Cardiac septum (tissue), 1 donor: ENCODE data around the gene PRKG1. TPM values are rescaled to one million over a fixed set of nuclear protein-coding genes. Genes with fewer than 3 reads are reported as not detected.
"Not testable (repeated sequence)": the region's sequence is repeated elsewhere in the genome, so short reads cannot be mapped to it uniquely, and the experiment has no call there.

ENCODE experiments used
- DNase-seq: peaks from one replicate; pipeline ENCODE4 v3.0.0-alpha.2; 2020; ENCODE audit warnings: low spot score
- intact Hi-C: fragments of 100-400 bp; cut with DNase I; formaldehyde crosslinking; loops from one replicate; pipeline ENCODE4 v1.14.0; 2022
- total RNA-seq: library from RNA; stranded (reverse); fragmentation: NEBNext Ultra II Directional; extraction: Animal tissue kit (Norgen Biotek cat#: 25700); gene quantifications from one replicate; pipeline ENCODE4 v1.2.1, GENCODE V29; 2021
- donor health status: DM: no; HTN: no; CAD: no.

Gene PRKG1
- total RNA-seq, 1 donor from 2014 or later, result 35.6 TPM

DNA sequence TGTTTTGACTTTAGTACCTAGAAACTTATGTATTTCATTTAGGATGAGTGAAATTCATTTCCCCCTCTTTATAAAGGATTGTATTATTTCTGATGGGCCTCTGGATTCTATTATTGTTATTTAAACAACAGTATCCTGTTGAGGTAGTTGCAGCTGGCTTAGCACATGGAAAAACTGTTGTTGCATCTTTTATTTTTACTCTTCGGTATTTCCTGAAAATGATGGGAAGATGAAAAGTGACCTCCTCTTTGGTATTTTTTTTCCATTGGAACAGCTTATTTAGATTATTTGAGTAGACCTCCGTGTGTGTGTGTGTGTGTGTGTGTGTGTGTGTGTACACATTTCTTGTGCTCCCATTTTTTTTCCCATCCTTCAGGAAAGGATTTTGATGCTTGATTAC, 129.8 kb downstream of the PRKG1 start:
- intact Hi-C loops, result no loop called here
- no peak for DNase-seq

GRCh38 chr10:51204701-51205100, 130.4 kb downstream of the PRKG1 start:
- intact Hi-C loops, result no loop called here
- DNase-seq, result no peak

DNA sequence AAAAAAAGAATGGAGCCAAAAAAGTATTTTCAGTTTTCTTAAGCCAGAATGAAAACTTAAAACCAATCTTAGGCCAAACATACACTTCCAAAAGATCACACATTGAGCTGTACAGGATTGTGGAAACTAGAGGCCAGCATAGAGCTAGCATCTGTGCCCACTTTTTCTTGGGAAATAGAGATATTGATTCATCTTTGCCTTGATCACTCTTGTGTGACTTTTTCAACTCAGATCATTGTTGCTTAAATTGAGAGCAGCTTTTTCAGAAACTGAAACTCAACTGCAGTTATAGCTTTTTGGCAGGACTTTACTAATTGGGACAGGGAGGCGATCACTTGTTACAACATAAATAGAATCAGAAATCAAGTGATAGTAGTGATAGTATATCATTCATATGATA, 132.2 kb downstream of the PRKG1 start:
- no peak for DNase-seq
- intact Hi-C loops, result no loop called here

- intact Hi-C loops, DNase-seq: not testable (repeated sequence)
Observed at GRCh38 chr10:51212937-51213336, 138.7 kb downstream of the PRKG1 start.

- intact Hi-C loops, result no loop called here
- DNase-seq, result no peak
Observed at GRCh38 chr10:51214207-51215196, 140.2 kb downstream of the PRKG1 start.

DNA sequence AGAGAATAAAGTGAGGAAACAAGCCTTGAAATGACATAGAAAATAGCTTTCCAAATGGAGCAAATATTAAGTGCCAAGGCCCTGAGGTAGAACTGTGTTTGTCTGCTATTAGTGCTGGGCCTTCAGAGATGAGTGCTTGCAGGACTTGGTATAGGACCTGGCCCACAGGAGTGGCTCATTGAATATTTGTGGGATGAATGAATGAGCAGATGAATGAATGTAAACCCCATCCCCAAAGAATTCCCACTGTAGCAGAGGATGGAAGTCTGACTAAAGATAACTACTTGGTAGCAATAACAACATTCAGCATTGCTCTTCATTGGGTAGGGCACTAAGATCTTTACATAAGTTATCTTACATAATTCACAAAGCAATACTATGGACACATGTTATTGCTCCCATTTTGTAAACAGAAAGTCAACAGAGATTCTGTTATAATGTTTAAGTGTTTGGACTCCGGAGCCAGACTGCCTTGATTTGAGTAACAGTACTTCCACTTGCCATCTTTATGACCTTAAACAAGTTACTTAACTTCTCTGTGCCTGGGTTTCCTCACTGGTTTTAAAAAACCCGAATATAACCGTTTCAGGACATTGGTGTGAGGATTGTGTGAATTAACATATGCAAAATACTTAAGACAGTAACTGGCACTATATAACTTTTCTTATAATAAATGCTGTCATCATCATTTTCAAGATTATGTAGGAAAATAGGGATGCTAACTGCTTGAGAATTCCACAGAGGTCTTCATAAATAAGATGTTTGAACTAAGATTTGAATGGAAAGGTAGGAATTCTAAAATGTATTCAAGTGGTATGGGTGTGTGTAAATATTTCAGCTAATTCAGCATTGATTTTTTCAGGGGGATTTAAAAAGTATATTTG, 141.9 kb downstream of the PRKG1 start:
- intact Hi-C loops, result no loop called here
- no peak for DNase-seq

DNA sequence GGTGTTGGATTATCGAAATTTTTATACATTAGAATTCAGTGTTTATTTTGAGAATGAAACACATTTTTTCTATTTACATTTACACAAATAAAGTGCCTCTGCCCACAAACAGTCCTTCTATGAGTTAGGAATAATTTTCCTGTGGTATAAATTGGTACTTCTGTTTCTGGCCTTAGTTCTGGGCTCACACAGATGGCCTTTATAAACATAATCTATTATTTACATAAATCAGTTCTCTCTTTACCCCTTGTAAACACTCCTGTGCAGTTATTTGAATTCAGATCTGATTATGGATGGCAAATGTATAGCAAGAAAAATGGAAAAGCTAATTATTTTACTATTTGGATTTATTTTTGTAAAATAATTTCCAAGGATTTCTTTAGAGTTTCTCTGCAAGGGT, 143.2 kb downstream of the PRKG1 start:
- no peak for DNase-seq
- intact Hi-C loops, result no loop called here

DNA sequence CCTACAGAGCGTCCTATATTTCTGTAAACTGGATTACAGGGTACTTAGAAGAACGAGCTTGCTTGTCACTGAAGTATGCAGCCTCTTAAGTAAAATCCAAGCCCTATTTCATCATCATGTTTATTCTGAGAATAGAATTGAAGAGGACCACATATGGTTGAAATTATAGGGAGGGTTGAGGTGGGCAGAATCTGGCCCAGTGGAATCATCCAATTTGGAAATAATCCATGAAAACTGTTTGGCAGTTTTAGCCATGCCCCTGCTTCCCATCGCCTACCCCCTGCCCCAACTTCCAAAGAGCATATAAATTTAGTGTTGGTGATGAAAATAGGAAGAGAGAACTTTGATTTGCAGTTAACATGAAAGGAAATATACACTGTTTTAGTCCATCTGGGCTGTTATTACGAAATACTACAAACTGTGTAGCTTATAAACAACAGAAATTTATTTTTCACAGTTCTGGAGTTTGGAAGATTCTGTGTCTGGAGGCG, 150.4 kb downstream of the PRKG1 start:
- no peak for DNase-seq
- intact Hi-C loops, result no loop called here

- intact Hi-C loops, result no loop called here
- DNase-seq, result no peak
Observed at GRCh38 chr10:51227897-51228713, 153.8 kb downstream of the PRKG1 start.

DNA sequence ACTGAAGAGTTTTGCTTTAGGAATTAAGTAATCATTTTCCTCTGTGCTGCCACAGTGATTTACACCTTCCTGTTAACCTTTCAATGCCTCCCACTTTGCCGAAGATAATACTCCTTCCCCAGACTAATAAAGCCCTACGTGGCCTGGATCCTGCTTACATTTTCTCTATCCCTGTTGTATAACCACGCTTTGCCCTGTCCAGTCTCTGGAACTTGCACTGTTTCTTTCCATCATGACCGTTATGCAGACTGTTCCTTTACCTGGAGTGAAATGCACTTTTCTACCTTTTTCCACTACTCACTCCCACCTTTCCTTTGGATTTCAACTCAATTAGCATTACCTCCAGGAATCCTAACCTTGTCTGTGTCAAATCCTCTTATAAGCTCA, 154.4 kb downstream of the PRKG1 start:
- no peak for DNase-seq
- intact Hi-C loops, result no loop called here

DNA sequence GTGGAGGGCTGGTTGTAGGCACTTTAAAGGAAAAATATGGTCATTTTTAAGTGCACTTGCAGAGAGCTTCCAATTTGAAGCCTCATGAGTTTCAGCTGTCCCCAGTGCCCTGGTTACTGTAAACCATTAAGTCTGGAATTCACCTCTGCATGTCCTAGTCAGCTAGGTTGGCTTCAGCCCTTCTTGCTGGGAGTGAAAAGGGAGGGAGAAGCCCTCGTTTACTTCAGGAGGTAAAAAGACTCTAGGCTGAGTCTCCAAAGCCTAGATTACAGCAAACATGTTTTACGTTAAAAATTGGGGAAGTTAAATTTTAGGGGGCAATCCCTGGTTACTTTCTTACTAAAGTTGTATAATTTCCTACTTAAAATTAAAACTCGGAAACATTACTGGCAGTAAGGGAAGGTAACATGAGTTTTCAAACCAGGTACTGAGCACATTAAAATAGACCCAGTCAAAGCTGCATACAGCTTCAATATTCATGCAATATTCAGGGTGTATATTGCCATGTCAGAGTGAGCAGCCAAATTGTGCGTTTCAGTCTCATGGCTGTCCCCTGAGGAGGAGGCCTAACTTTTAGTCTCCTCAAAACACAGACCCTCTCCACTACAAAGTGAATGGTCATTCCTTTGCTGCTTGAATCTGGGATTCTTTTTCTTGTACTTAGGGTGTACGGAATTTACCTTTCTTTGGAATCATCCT, 156.7 kb downstream of the PRKG1 start:
- intact Hi-C loops, result no loop called here
- no peak for DNase-seq

DNA sequence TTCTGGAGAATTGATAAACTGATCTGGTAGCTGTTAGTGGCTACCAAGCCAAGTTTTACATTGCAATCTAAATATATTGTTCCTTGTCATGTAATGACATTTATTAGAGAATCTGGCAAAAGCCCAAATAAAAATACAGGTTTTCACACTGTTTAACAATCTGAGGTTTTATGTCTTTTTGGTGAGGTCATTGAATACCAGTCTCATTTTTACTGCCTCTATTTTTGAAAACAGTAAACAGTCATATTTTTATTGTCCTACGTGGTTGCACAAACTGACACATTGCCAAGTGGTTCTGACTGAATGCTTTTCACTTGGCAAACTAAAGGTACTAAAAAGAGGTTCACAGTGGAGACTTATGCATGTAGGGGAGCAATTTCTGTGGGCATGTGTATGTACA, 157.5 kb downstream of the PRKG1 start:
- intact Hi-C loops, result no loop called here
- DNase-seq, result no peak

DNA sequence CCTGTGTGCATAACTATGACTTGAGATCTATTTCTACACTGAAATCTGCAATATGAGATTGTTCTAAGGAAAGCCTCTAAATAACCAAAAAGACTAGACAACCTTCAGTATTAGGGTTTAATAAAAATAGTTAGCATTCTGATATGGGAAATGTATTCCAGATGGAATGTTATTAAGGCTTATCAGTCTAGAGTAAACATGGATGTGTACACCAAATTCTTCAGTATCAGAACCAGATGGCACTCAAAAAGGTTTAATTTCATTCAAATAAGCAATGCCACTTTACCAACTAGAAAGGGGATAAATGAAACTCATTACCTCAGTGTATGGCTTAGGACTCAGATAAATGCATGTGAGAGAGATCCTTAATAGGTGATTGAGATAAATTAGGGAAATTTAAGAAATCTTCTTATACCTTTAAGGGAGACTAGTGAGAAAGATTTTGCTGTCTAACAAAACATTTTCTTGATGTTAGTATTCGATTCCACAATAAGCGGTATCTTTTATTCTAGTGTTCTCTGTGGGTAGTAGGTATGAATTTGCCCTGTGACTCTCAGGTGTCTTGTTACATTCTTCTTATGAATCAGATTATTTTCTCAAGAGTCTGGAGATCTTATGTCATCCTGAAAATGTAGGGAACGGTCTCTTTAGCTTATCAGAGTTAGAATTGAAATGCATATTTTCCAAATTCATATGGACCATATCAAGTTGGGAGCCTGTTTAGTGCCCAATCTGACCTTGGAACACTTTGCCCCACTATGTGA, 159.2 kb downstream of the PRKG1 start:
- intact Hi-C loops, result no loop called here
- DNase-seq, result no peak

DNA sequence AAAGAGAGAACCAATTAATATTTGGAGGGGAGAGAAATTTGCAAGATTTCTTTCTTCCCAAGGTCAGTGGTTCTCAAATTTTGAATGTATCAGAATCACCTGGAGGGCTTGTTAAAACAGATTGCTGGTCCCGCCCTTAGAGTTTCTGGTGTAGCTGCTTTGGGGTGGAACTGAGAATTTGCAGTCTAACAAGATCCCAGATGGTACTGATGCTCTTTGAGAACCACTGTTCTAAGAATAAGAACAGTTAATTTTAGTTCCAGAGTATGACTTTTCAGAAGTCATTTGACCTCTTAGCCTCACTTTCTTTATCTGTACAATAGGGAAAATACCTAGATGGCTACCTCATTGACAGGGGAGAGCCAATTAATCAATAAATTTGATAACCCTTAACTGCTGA, 161.6 kb downstream of the PRKG1 start:
- intact Hi-C loops, result no loop called here
- no peak for DNase-seq

DNA sequence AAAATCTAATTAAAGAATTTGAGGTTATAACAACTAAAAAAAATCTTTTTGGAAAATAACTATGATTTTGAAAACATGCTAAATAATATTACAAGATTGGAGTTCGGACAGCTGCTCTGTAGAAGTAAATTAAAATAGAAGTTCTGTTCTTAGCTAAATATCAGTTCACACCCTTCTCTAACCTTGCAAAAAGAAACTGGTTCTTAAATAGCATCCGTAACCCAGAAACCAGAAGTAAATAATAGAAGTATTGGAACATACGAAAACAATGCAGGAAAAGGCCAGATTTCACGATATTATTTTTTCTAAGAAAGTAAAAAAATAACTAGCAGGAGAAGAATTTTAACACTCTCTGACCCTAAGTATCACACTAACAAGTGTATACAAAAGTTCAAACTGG, 164.7 kb downstream of the PRKG1 start:
- no peak for DNase-seq
- intact Hi-C loops, result no loop called here

DNA sequence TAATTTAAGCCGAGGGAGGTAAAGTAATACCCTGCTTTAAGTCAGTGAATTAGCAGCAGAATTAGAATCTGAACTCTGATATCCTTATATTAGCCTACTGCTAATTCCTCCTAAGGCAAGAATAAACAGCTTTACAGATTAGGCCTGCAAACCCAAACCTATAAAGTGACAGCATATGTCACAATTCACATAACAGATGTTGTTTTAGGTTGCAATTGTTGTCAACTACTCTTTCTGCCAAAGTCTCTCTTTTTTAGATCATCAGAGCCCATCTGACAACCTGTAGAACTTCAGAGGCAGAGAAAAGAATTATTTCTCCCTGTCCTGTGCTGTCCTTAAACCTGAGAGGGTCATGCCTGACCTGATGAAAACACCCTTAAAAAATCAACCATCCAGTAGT, 167.2 kb downstream of the PRKG1 start:
- DNase-seq, result no peak
- intact Hi-C loops, result loop anchor here (10.0 kb wide), 1 partner anchor 167 kb away; the partner anchor contains the start of gene PRKG1

DNA sequence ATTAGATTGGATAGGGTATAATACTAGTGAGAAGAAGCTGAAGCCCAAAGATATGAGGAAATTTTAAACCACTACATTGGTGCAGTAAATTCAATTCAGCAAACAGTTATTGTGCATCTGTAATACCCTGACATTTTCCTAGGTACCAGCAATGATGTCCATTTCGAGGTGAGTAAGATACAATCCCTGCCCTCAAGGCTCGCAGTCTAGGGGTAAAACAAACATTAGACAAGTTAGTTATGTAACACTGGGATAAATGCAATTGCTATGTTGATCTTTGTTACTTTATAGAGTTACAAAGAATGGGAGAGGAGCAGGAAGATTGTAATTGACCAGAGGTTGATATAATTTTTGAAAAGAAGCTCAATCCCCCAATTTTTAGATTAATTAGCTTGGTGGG, 168.1 kb downstream of the PRKG1 start:
- no peak for DNase-seq
- intact Hi-C loops, result loop anchor here (10.0 kb wide), 1 partner anchor 168 kb away; the partner anchor contains the start of gene PRKG1

GRCh38 chr10:51244309-51244708, 170.0 kb downstream of the PRKG1 start:
- intact Hi-C loops, result loop anchor here (10.0 kb wide), 1 partner anchor 170 kb away; the partner anchor contains the start of gene PRKG1

More at GRCh38 chr10:51244309-51244708, 170.0 kb downstream of the PRKG1 start:
- no peak for DNase-seq
